ENCODE data around the gene DENND1A. TPM values are rescaled to one million over a fixed set of nuclear protein-coding genes. Genes with fewer than 3 reads are reported as not detected.

Gene DENND1A
- total RNA-seq, 1 donor from 2014 or later = 11.3 TPM

DNA sequence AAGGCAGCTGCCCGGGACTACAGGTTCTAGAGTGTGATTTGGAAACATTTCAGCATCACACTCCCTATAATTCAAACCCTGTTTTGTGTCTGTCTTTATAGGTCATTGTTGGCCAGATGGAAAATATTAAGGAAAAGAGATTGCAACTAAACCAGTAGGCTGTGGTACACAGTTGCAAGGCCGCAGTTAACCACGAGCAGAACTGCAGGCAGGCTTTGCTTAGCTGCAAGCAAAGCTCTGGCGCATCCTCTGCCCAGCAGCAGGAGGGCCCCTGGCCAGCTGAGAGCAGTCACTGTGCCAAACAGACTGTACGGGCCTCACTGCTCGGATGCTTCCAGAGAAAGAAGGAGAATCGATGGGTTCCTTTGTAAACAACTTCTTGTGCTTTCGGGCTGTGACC lies 204.5 kb downstream of the DENND1A start:
- DNase-seq = no peak

- DNase-seq = no peak
Measured at GRCh38 chr9:123724211-123724796, 205.6 kb downstream of the DENND1A start.

DNA sequence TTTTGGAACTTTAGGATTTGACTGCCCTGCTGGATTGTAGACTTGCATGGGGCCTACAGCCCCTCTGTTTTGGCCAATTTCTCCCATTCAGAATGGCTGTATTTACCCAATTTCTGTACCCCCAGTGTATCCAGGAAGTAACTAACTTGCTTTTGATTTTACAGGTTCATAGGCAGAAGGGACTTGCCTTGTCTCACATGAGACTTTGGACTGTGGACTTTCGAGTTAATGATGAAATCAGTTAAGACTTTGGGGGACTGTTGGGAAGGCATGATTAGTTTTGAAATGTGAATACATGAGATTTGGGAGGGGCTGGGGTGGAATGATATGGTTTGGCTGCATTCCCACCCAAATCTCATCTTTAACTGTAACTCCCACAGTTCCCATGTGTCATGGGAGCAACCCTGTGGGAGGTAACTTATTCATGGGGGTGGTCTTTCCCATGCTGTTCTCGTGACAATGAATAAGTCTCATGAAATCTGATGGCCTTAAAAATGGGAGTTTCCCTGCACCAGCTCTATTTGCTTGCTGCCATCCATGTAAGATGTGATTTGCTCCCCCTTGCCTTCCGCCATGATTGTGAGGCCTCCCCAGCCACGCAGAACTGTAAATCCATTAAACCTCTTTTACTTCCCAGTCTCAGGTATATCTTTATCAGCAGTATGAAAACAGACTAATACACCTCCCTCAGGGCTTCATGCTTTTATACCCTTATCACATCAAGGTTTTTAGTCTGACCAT lies 206.6 kb downstream of the DENND1A start:
- no peak for DNase-seq

DNA sequence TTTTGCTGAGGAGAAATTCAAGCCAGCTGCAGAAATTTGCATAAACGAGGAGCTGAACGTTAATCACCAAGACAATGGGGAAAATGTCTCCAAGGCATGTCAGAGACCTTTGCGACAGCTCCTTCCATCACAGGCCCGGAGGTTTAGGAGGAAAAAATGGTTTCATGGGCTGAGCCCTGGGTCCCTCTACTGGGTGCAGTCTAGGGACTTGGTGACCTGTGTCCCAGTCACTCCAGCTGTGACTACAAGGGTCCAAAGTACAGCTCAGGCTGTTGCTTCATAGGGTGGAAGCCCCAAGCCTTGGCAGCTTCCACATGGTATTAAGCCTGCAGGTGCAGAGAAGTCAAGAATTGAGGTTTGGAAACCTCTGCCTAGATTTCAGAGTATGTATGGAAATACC lies 207.5 kb downstream of the DENND1A start:
- no peak for DNase-seq

DNA sequence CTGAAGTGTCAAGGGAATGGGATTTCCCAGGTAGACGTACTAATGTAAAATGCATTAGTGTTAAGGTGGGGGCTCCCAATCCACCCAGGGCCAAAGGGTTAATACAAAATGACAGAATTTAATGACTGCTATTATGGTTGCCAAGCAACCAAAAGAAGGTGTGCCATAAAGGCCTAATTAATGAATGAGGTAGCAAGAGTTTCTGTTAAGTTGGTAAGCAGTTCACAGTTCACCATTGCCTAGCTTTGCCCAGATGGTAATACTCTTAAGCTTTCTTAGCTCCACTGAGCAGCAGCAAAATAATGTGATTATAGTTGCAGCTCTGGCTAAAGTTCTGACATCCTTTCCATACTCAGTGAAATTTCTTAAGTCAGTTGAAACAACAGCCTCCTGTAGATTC lies 211.7 kb downstream of the DENND1A start:
- DNase-seq = no peak

- no peak for DNase-seq
Measured at GRCh38 chr9:123717581-123718175, 212.2 kb downstream of the DENND1A start.

DNA sequence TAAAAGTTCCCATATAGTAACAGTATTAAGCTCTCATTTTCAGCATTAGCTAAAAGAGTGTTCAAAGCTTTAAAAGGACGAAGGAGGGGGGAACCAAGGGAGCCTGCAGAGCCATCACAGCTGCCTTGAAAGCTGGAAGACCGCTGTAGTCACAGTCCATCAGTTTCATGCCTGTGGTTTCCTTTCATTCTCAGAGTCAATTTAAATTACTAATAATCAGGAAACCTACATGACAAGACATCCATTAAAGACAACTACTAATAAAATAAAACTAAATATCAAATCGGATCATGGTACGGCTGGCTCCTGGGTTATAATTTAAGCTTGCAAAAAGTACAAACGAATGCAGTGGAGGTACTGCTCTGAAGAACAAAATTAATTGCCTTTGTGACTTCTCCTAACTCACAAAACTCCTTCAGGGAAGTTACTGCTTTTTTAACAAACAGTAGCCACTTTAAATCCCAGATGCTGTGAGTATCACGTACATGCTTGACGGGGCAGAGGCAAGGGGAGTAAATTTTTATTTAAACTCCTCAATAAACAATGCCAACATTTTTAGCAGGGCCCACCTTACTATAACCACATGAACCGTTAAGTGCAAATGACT lies 213.5 kb downstream of the DENND1A start:
- DNase-seq = no peak

- no peak for DNase-seq
Measured at GRCh38 chr9:123715258-123715657, 214.7 kb downstream of the DENND1A start.

GRCh38 chr9:123713282-123713681 lies 216.6 kb downstream of the DENND1A start:
- no peak for DNase-seq

GRCh38 chr9:123712399-123712798 lies 217.5 kb downstream of the DENND1A start:
- DNase-seq = peak; percentile 33

GRCh38 chr9:123710299-123710698 lies 219.6 kb downstream of the DENND1A start:
- no peak for DNase-seq

DNA sequence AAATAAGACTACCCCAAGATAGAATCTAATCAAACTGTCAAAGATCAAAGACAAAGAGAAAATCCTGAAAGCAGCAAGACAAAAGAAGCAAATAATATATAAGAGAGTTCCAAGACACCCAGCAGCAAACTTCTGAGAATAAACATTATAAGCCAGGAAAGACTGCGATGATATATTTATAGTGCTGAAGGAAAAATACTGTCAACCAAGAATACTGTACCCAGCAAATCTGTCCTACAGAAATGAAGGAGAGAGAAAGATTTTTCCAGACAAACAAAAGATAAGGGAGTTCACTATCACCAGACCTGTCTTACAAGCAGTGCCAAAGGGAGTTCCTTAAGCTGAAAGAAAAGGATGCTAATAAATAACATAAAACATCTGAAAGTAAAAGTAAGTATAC lies 227.4 kb downstream of the DENND1A start:
- no peak for DNase-seq

DNA sequence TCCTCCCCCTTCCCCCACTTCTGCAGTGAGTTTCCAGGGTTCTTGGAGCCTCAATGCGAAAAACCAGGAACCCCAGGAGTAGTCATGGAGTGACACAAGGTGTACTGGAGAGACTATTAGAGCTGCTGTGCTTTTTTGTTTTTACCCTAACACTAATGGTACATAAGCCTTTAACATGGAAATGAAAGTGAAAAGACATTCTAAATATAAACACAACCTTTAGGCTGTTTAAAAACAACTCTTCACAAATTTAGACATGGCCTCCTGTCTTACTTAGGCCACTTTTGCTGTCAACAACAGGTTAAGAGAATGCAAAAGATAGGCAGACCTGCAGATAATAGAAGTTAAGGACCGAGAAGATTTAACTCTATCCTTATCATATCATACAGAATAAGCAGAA lies 232.2 kb downstream of the DENND1A start:
- DNase-seq = no peak

DNA sequence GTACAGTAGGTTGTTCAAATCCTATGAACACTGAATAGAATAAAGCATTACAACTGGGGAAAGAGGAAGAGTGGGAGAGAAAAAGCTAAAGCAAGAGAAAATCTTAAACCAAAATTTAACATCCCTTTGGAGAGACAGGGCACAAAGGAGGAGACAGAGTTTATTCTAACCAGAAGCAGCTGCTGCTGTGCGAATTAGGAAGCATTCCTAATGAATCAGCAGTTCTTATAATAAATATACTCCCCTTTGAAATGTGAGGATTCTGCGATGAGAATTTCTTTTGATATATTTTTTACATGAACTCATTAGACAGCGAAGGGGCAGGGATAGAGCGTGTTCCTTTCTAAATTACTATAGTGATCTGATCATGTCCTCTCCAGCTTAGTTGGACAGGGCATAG lies 233.4 kb downstream of the DENND1A start:
- DNase-seq = no peak

GRCh38 chr9:123695386-123695785 lies 234.5 kb downstream of the DENND1A start:
- no peak for DNase-seq

GRCh38 chr9:123691765-123692303 lies 238.1 kb downstream of the DENND1A start:
- no peak for DNase-seq

DNA sequence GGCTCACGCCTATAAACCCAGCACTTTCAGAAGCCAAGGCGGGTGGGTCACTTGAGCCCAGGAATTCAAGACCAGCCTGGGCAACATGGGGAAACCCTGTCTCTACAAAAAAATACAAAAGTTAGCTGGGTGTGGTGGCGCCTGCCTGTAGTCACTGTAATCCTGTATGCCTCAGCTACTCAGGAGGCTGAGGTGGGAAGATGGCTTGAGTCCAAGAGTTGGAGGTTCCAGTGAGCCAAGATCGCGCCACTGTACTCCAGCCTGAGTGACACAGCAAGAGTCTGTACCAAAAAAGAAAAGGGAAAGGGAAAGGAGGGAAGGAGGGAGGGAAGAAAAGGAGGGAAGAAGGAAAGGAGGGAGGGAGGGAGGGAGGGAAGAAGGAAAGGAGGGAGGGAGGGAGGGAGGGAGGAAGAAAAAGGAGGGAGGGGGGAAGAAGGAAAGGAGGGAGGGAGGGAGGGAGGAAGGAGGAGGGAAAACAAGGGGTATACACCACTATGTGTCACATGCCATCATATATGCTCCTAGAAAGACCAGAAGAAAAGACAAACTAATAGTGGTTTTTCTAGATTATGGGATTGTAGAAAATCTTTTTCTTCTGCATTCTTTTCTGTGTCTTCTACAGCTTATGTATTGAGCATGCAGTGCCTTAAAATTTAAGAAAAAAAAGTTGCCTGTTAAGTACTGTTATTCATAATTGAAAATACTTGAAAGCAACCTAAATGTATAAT lies 240.1 kb downstream of the DENND1A start:
- DNase-seq = no peak

DNA sequence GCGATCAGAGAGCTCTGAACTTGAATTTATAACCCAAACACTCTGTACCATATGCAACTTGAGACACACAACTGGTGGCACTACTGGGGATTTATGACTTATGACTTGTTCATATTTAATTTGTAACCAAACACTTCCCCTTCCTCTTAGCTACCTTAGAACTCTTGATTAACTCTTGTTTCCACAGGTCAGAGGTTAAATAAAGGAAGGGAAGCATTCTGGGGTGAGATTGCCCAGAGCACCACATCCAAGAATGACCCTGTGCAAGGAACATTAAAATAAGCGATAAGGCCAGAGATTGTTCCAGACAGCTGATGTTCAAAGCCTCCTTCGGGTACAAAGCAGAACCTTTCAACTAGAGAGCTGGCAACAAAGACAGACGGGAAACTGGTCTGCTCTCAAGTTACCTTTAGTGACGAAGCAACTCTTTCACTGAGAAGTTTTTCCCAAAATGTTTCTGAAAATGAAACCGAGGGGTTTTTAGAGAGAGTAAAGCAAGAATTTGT lies 242.6 kb downstream of the DENND1A start:
- DNase-seq = no peak

GRCh38 chr9:123686829-123687192 lies 243.1 kb downstream of the DENND1A start:
- DNase-seq = no peak

- DNase-seq = peak; percentile 57
Measured at GRCh38 chr9:123686131-123686828, 243.6 kb downstream of the DENND1A start.

DNA sequence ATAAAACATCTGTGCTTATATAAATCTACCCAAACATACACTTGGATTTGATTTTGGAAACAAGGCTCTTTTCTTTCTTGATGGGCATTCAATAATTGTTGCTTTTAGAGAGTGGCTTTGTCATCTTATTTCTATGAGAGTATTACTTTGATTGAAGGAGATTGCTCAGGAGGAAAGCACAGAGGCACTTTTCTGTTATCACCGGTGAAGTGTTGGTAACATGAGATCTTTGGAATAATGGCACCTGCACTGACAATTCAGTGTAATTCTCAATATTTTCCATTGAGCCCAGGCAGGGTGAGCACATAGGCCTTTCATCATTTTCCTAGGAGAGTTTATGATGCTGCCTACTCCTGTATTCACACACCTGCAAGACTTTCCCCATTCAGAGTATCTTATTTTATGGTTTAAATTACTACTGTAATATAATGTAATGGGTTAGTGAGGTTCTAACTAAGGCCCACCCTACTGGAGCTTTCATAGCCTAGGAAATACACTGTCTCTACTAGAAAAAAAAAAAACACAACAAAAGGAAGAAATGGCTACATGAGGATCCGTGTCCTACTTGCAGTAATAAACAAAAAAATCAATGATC lies 244.3 kb downstream of the DENND1A start:
- no peak for DNase-seq

Measured in skin of body (tissue), 2 donors.